DND-41 (cell line): ENCODE measurements around the gene TTLL13.

Source experiments
- ATAC-seq: fragments of 200-7000 bp; cut with Tn5 transposase; 3 replicates; pipeline ENCODE4 v1.9.1; 2021; ENCODE audit warnings: low read depth; ENCODE audit not compliant: insufficient read depth
- DNase-seq: peaks from one replicate; pipeline ENCODE4 v3.0.0-alpha.2; 2020
- H2AFZ ChIP-seq: 2 replicates; pipeline ENCODE4 v1.6.0; 2012; ENCODE audit warnings: low read depth, low read length
- H3K27ac ChIP-seq: 2 replicates; pipeline ENCODE4 v1.5.1; 2012; ENCODE audit warnings: low read length, inconsistent platforms
- H3K27me3 ChIP-seq: fragments of 200-600 bp; sonication (generic); 2 replicates; pipeline ENCODE4 v1.6.0; 2012; ENCODE audit warnings: low read length, mild to moderate bottlenecking, inconsistent platforms; ENCODE audit not compliant: insufficient read depth, poor library complexity
- H3K36me3 ChIP-seq: 2 replicates; pipeline ENCODE4 v1.5.1; 2012; ENCODE audit warnings: low read length, inconsistent platforms; ENCODE audit not compliant: insufficient read depth
- H3K4me1 ChIP-seq: 2 replicates; pipeline ENCODE4 v1.5.1; 2012; ENCODE audit warnings: mild to moderate bottlenecking, low read length; ENCODE audit not compliant: insufficient read depth
- H3K4me2 ChIP-seq: 2 replicates; pipeline ENCODE4 v1.6.0; 2012; ENCODE audit warnings: mild to moderate bottlenecking, moderate library complexity, low read length, inconsistent platforms; ENCODE audit not compliant: insufficient read depth
- H3K4me3 ChIP-seq, 2 experiments: fragments of 200-600 bp in 1 of 2; shearing (Covaris generic) in 1 of 2; 2 replicates each; pipeline ENCODE4 v1.5.1; 2012 to 2016; ENCODE audit warnings: inconsistent platforms in 2 of 2, low read length in 2 of 2, mild to moderate bottlenecking in 2 of 2, low read depth in 1 of 2, moderate library complexity in 1 of 2
- H3K79me2 ChIP-seq: 2 replicates; pipeline ENCODE4 v1.6.0; 2012; ENCODE audit warnings: low read length, inconsistent platforms; ENCODE audit not compliant: insufficient read depth
- H3K9ac ChIP-seq: 2 replicates; pipeline ENCODE4 v1.6.0; 2012; ENCODE audit warnings: low read depth, mild to moderate bottlenecking, inconsistent platforms, low read length, moderate library complexity
- H3K9me3 ChIP-seq: 2 replicates; pipeline ENCODE4 v1.5.1; 2012; ENCODE audit warnings: low read length, moderate library complexity, mild to moderate bottlenecking, inconsistent platforms; ENCODE audit not compliant: insufficient read depth, severe bottlenecking
- H4K20me1 ChIP-seq: 2 replicates; pipeline ENCODE4 v1.6.0; 2012; ENCODE audit warnings: low read length; ENCODE audit not compliant: insufficient read depth
- CTCF ChIP-seq: IDR thresholded peaks from 2 replicates; pipeline ENCODE4 v1.5.1; 2012; ENCODE audit warnings: borderline replicate concordance, low read length, moderate library complexity, mild to moderate bottlenecking; ENCODE audit not compliant: poor library complexity, severe bottlenecking; ENCODE audit errors: extremely low read depth
- EZH2 ChIP-seq: IDR thresholded peaks from 3 replicates; pipeline ENCODE4 v1.6.1; 2012; ENCODE audit warnings: borderline replicate concordance, low read depth, mild to moderate bottlenecking, moderate library complexity, low read length, inconsistent platforms; ENCODE audit not compliant: severe bottlenecking

TTLL13 gene

DNA sequence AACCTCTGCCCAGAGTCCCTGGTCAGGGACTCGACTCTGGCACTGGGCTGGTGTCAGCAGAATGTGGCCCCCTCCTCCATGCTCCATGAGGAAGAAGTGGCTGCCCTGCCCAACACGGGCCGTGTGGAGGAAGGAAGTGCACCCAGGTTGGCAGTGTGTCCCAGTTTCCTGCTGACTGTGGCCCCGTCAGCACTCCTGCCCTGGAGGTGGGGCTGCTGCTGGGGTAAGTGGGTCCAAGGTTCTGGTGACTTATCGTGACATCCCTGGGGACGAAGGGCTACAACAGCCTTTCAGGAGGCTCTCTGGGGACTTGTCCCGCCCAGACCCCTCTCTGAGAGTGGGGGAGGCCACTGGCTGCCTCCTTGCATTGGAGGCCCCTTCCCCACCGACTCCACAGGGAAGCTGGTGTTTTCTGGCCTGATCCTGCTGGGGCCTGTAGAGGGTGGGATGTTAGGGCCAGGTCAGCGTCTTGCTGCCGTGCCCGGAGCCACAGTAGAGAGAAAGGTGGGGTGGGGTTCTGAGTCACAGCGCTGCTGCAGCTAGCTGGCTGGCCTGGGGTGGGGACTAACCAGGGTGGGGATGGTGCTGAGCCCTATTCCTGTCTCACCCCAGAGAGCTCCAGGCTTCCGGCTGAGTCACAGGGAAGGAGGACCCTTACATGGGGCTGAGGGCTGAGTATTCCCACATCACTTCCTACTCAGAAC lies 37.8 kb upstream of the TTLL13 start:
- H3K9ac ChIP-seq: no peak overlapping the region
- no peak overlapping the region for H3K4me2 ChIP-seq

DNA sequence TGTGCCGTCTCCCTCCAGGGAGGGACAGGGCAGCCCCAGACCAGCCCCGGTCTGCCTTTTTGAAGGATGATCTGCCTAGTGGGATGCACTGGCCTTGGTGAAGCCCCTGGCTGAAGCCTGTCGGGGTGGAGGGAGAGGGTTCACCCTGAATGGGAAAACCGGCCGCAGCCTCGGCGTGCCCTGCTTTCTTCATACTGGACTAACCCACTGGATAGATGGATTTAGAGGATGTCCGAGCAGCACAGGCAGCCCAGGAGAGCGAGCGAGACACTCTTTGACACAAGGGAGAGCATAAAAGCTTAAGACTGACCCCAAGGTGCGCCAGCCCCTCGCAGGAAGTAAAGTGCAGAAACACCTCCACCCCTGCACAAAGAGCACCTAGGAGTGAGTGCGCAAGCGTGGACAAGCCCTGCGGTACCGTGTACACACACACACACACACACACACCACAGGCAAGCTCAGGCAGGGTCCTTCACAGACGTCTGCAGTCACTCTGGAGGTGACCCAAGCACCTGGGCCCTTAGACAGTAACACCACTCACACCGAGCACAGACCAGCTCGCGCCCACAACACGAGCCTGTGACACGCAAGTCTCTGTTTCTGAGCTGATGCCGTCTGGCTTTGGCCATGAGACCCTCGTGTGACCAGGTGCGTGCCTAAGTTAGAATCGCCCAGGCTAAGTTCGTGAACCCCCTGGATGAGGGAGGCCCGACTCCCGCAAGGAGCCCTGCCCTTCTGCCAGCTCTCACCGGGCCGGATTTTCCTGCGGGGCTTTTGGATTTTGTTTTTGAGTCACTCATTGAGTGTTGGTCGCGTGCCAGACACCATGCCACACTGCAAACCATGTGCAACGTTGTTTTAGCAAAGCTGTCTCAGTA lies 36.9 kb upstream of the TTLL13 start:
- H3K9me3 ChIP-seq: no peaks in the 10 kb centered on the region
- no peak overlapping the region for H2AFZ ChIP-seq
- H3K4me2 ChIP-seq: no peak overlapping the region
- no peak for TF ChIP-seq CTCF
- no peak overlapping the region for H3K27ac ChIP-seq
- no peaks in the 10 kb centered on the region for H3K36me3 ChIP-seq
- H3K9ac ChIP-seq: no peak overlapping the region
- no peak overlapping the region for H3K4me3 ChIP-seq
- no peaks in the 10 kb centered on the region for H3K79me2 ChIP-seq
- no peaks in the 10 kb centered on the region for H4K20me1 ChIP-seq
- no peaks in the 10 kb centered on the region for H3K27me3 ChIP-seq
- ATAC-seq (no peak), DNase-seq (no peak)
- no peaks in the 10 kb centered on the region for H3K4me1 ChIP-seq

More for the DNA sequence above, 37.8 kb upstream of the TTLL13 start:
- H3K27me3 ChIP-seq: no peaks in the 10 kb centered on the region
- no peaks in the 10 kb centered on the region for H3K36me3 ChIP-seq
- no peak for DNase-seq
- no peak for ATAC-seq
- H3K9me3 ChIP-seq: no peaks in the 10 kb centered on the region
- TF ChIP-seq CTCF: no peak
- no peak for TF ChIP-seq EZH2
- no peak overlapping the region for H3K4me3 ChIP-seq
- no peaks in the 10 kb centered on the region for H3K79me2 ChIP-seq
- no peaks in the 10 kb centered on the region for H4K20me1 ChIP-seq
- no peaks in the 10 kb centered on the region for H3K4me1 ChIP-seq
- no peak overlapping the region for H2AFZ ChIP-seq
- H3K27ac ChIP-seq: no peak overlapping the region

GRCh38 chr15:90213122-90213817 lies 36.1 kb upstream of the TTLL13 start:
- H3K4me2 ChIP-seq: no peak overlapping the region

More at GRCh38 chr15:90213122-90213817, 36.1 kb upstream of the TTLL13 start:
- no peak overlapping the region for H2AFZ ChIP-seq
- H3K4me3 ChIP-seq: no peak overlapping the region
- no peak overlapping the region for H3K27ac ChIP-seq
- no peaks in the 10 kb centered on the region for H3K27me3 ChIP-seq
- H3K79me2 ChIP-seq: no peaks in the 10 kb centered on the region
- no peaks in the 10 kb centered on the region for H3K4me1 ChIP-seq
- DNase-seq: no peak
- ATAC-seq: no peak
- no peaks in the 10 kb centered on the region for H4K20me1 ChIP-seq
- no peak overlapping the region for H3K9ac ChIP-seq
- no peak for TF ChIP-seq EZH2
- TF ChIP-seq CTCF: no peak
- no peaks in the 10 kb centered on the region for H3K9me3 ChIP-seq
- no peaks in the 10 kb centered on the region for H3K36me3 ChIP-seq
